GF-D8 (cell line): ENCODE data around the gene CSAG3.
"Not testable (repeated sequence)": the region's sequence is repeated elsewhere in the genome, so short reads cannot be mapped to it uniquely, and the experiment has no call there.

ENCODE experiments used
- DNase-seq: peaks from one replicate; lab custom pipeline; 2025; lab: John Stamatoyannopoulos, UW

The CSAG3 gene

DNA sequence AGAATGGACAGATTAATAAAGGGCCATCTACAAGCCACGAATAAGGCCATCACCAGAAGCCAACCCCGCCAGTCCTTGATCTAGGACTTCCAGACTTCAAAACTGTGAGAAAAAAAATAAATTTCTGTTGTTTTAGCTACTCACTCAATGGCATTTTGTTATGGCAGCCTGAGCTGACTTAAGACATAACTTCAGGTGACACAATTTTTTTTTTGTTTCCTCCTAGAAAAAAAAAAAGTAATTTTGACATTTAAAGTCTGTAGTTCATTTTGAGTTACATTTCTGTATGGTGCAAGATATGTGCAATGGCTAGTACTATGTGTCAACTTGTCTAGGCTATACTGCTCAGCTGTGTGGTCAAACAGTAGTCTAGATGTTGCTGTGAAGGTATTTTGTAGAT lies at the start of gene CSAG3:
Gene CSAG3 (plus strand): TSS at position 301 of the 400 bp plus-strand sequence.
- not testable (repeated sequence) for DNase-seq

DNA sequence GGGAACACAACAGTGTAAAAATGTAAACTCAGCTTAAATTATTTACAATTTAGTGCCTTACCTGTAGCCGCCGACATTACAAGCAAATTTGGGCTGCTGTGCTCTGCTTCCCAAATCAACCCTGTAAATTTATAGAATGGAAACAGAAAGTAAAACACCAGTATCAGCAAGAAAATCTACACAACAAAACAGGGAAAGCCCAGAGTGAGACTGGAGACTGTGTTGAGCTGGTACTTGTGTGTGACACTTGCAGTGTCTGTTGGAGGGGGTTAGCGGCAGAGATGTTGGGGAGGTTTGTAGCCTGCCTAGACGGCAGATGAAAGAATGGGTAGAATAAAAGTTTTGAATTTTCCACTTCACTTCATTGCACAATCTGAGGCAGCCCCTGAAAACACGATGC lies 45.8 kb upstream of the CSAG3 start:
- not testable (repeated sequence) for DNase-seq

DNA sequence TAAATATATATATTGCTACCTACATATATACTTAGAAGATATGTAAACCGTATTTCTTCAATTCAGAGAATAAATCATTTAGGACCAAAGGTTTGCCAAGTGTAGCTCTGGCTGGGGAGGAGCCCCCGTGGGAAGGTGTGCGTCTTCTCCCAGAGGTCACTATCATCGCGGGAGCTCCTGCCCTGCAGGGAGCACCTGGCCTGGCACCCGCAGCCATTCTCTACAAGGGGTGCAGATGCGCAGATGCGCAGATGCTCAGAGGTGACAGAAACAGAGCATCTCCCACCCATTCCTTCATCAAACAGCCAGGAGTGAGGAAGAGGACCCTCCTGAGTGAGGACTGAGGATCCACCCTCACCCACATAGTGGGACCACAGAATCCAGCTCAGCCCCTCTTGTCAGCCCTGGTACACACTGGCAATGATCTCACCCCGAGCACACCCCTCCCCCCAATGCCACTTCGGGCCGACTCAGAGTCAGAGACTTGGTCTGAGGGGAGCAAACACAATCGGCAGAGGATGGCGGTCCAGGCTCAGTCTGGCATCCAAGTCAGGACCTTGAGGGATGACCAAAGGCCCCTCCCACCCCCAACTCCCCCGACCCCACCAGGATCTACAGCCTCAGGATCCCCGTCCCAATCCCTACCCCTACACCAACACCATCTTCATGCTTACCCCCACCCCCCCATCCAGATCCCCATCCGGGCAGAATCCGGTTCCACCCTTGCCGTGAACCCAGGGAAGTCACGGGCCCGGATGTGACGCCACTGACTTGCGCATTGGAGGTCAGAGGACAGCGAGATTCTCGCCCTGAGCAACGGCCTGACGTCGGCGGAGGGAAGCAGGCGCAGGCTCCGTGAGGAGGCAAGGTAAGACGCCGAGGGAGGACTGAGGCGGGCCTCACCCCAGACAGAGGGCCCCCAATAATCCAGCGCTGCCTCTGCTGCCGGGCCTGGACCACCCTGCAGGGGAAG lies 44.9 kb upstream of the CSAG3 start, which contains the start of gene MAGEA2B:
Gene MAGEA2B (plus strand): TSS at position 814 of the 973 bp plus-strand sequence. CDS start 2,479 bp downstream, outside the sequence.
- not testable (repeated sequence) for DNase-seq

DNA sequence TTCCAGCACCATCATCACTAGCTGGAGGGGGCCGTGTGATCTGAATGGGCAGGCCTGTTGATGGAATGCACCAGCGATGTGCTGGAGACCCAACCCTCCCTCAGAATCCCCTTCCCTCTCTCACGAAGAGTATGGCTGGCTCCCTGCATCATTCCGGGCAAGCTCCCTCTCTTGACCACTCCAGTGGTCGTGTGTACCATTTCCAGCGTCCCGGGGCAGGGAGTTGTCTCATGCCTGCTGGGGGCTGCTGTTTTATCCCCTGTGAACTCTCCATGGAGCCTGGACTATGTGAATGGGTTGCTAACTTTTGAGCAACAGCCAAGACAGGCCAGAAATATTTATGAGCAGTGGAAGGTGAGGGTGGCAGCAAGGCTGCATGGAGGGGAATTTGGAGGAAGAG lies 33.6 kb upstream of the CSAG3 start:
- DNase-seq = no peak

DNA sequence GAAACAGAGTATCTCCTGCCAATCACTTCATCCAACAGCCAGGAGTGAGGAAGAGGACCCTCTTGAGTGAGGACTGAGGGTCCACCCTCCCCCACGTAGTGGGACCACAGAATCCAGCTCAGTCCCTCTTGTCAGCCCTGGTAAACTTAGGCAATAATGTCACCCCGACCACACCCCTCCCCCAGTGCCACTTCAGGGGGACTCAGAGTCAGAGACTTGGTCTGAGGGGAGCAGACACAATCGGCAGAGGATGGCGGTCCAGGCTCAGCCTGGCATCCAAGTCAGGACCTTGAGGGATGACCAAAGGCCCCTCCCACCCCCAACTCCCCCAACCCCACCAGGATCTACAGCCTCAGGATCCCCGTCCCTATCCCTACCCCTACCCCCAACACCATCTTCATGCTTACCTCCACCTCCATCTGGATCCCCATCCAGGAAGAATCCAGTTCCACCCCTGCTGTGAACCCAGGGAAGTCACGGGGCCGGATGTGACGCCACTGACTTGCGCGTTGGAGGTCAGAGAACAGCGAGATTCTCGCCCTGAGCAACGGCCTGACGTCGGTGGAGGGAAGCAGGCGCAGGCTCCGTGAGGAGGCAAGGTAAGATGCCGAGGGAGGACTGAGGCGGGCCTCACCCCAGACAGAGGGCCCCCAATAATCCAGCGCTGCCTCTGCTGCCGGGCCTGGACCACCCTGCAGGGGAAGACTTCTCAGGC lies 25.6 kb upstream of the CSAG3 start, which contains the start of the genes CSAG1 and MAGEA12:
Gene CSAG1 (minus strand): TSS at position 461 of the 715 bp plus-strand sequence. CDS start 1,261 bp downstream, outside the sequence.
Gene MAGEA12 (plus strand): TSS at position 497 of the 715 bp plus-strand sequence. CDS start 2,405 bp downstream, outside the sequence.
- DNase-seq = no peak

DNA sequence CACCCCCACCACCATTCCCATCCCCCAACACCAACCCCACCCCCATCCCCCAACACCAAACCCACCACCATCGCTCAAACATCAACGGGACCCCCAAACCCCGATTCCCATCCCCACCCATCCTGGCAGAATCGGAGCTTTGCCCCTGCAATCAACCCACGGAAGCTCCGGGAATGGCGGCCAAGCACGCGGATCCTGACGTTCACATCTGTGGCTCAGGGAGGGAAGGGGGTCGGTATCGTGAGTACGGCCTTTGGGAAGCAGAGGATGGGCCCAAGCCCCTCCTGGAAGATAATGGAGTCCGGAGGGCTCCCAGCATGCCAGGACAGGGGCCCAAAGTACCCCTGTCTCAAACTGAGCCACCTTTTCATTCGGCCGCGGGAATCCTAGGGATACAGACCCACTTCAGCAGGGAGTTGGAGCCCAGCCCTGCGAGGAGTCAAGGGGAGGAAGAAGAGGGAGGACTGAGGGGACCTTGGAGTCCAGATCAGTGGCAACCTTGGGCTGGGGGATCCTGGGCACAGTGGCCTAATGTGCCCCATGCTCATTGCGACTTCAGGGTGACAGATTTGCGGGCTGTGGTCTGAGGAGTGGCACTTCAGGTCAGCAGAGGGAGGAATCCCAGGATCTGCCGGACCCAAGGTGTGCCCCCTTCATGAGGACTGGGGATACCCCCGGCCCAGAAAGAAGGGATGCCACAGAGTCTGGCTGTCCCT lies 24.7 kb upstream of the CSAG3 start:
- not testable (repeated sequence) for DNase-seq

DNA sequence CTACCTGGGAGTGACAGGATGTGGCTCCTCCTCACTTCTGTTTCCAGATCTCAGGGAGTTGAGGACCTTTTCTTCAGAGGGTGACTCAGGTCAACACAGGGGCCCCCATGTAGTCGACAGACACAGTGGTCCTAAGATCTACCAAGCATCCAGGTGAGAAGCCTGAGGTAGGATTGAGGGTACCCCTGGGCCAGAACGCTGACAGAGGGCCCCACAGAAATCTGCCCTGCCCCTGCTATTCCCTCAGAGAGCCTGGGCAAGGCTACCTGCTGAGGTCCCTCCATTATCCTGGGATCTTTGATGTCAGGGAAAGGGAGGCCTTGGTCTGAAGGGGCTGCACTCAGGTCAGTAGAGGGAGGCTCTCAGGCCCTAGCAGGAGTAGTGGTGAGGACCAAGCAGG lies 23.9 kb upstream of the CSAG3 start:
- DNase-seq = no peak

DNA sequence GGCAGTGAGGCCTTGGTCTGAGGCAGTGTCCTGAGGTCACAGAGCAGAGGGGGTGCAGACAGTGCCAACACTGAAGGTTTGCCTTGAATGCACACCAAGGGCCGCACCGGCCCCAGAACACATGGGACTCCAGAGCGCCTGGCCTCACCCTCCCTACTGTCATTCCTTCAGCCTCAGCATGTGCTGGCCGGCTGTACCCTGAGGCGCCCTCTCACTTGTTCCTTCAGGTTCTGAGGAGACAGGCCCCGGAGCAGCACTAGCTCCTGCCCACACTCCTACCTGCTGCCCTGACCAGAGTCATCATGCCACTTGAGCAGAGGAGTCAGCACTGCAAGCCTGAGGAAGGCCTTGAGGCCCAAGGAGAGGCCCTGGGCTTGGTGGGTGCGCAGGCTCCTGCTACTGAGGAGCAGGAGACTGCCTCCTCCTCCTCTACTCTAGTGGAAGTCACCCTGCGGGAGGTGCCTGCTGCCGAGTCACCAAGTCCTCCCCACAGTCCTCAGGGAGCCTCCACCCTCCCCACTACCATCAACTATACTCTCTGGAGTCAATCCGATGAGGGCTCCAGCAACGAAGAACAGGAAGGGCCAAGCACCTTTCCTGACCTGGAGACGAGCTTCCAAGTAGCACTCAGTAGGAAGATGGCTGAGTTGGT lies 23.0 kb upstream of the CSAG3 start:
- no peak for DNase-seq

DNA sequence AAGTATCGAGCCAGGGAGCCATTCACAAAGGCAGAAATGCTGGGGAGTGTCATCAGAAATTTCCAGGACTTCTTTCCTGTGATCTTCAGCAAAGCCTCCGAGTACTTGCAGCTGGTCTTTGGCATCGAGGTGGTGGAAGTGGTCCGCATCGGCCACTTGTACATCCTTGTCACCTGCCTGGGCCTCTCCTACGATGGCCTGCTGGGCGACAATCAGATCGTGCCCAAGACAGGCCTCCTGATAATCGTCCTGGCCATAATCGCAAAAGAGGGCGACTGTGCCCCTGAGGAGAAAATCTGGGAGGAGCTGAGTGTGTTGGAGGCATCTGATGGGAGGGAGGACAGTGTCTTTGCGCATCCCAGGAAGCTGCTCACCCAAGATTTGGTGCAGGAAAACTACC lies 22.5 kb upstream of the CSAG3 start:
- not testable (repeated sequence) for DNase-seq

DNA sequence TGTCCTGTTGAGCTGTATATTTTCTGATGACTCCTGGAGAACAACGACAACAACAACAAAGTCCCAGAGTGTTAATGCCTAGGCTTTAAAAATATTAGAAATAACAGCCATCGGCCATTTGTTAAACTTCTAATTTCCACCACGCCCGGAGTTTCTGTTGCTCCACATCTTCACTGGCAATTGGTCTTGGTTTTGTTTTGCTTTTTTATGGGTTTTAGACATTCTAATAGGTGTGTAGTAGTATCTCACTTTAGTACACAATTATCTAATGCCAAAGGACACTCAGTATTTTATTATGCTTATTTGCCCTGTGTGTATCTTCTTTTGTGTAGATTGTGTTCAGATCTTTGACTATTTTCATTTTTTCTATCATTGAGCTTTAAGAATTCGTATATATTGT lies 20.5 kb upstream of the CSAG3 start:
- DNase-seq = no peak

DNA sequence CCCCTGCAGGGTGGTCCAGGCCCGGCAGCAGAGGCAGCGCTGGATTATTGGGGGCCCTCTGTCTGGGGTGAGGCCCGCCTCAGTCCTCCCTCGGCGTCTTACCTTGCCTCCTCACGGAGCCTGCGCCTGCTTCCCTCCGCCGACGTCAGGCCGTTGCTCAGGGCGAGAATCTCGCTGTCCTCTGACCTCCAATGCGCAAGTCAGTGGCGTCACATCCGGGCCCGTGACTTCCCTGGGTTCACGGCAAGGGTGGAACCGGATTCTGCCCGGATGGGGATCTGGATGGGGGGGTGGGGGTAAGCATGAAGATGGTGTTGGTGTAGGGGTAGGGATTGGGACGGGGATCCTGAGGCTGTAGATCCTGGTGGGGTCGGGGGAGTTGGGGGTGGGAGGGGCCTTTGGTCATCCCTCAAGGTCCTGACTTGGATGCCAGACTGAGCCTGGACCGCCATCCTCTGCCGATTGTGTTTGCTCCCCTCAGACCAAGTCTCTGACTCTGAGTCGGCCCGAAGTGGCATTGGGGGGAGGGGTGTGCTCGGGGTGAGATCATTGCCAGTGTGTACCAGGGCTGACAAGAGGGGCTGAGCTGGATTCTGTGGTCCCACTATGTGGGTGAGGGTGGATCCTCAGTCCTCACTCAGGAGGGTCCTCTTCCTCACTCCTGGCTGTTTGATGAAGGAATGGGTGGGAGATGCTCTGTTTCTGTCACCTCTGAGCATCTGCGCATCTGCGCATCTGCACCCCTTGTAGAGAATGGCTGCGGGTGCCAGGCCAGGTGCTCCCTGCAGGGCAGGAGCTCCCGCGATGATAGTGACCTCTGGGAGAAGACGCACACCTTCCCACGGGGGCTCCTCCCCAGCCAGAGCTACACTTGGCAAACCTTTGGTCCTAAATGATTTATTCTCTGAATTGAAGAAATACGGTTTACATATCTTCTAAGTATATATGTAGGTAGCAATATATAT lies 5.0 kb upstream of the CSAG3 start, which contains the start of gene MAGEA2:
Gene MAGEA2 (minus strand): TSS at position 157 of the 965 bp plus-strand sequence. CDS start 2,479 bp downstream, outside the sequence.
- not testable (repeated sequence) for DNase-seq

DNA sequence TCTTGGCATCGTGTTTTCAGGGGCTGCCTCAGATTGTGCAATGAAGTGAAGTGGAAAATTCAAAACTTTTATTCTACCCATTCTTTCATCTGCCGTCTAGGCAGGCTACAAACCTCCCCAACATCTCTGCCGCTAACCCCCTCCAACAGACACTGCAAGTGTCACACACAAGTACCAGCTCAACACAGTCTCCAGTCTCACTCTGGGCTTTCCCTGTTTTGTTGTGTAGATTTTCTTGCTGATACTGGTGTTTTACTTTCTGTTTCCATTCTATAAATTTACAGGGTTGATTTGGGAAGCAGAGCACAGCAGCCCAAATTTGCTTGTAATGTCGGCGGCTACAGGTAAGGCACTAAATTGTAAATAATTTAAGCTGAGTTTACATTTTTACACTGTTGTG lies 4.1 kb upstream of the CSAG3 start:
- DNase-seq = not testable (repeated sequence)

DNA sequence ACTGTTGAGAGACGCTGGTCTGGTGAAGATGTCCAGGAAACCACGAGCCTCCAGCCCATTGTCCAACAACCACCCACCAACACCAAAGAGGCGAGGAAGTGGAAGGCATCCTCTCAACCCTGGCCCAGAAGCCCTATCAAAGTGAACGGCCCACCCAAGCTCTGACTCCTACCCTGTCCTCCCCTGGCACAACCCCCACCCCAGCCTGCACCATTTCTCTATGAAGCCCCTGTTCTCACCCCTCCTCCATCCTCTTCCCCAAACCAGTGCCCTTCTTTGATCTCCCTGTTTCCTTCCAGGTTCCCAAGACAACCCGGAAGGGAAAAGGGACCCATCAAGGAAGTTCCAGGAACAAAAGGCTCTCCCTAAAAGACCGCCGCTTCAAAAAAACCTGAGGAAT lies 526 bp downstream of the CSAG3 start:
- not testable (repeated sequence) for DNase-seq

DNA sequence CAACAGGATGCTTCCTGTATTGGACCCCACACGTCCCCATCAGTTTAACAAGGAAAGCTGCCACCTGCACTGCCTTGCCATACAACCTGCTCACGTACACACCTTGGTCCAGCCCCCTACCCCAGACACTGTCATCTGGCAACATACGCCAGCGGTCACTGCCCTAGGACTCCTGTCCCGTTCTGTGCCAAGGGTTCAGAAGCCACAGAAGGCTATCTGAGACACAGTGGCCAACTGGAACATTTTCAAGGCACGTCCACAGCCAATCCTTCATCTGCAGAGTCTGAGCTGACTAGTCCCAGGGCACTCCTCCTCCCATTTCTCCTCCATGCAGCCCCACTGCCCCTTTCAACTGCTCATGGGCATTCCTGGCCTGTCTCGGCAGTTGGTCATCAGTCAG lies 2.6 kb downstream of the CSAG3 start:
- not testable (repeated sequence) for DNase-seq

DNA sequence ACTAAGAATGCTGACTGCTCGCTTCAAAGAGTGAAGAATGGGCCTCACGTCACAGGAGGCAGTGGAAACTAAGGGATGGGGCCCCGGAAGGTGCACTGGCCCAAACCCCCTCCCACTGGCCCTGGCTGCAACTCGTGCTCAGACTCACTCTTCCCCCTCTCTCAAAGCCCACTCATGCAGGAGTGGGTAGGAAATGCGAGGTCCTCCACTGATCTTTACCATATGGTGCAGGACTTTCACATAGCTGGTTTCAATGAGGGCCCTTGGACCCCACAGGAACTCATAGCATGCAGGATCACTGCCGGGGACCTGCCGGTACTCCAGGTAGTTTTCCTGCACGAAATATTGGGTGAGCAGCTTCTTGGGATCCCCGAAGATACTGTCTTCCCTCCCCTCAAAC lies 7.5 kb downstream of the CSAG3 start:
- DNase-seq = not testable (repeated sequence)

DNA sequence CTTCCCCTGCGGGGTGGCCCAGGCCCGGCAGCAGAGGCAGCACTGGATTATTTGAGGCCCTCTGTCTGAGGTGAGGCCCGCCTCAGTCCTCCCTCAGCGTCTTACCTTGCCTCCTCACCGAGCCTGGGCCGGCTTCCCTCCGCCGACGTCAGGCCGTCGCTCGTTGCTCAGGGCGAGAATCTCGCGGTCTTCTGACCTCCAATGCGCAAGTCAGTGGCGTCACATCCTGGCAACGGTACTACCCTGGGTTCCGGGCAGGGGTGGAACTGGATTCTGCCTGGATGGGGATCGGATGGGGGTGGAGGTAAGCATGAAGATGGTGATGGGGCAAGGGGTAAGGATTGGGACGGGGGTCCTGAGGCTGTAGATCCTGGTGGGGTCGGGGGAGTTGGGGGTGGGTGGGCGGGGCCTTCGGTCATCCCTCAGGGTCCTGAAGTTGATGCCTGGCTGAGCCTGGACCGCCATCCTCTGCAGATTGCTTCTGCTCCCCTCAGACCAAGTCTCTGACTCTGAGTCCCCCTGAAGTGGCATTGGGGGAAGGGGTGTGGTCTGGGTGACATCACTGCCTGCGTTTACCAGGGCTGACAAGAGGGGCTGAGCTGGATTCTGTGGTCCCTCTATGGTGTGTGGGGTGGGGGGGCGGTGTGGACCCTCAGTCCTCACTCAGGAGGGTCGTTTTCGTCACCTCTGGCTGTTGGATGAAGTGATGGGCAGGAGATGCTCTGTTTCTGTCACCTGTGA lies 10.7 kb downstream of the CSAG3 start, which contains the start of gene MAGEA6:
Gene MAGEA6 (minus strand): TSS at position 141 of the 741 bp plus-strand sequence. CDS start 2,039 bp downstream, outside the sequence.
- DNase-seq = not testable (repeated sequence)

DNA sequence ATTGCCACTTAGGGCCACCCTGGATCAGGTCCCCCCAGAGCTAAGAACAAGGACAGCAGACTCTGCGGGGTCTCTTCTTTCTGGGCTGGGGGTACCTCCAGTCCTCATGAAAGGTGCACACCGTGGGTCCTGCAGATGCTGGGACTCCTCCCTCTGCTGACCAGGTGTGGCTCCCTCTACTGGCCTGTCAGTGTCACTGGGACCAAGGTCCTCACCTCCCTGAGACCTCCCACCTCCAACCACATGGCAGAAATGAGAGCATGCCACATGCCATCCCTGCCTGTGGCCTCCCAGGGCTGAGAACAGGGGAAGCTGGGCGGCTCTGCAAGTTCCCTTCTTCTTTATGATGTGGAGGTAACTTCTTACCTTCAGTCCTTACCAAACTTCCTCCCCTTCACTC lies 28.0 kb downstream of the CSAG3 start:
- not testable (repeated sequence) for DNase-seq

DNA sequence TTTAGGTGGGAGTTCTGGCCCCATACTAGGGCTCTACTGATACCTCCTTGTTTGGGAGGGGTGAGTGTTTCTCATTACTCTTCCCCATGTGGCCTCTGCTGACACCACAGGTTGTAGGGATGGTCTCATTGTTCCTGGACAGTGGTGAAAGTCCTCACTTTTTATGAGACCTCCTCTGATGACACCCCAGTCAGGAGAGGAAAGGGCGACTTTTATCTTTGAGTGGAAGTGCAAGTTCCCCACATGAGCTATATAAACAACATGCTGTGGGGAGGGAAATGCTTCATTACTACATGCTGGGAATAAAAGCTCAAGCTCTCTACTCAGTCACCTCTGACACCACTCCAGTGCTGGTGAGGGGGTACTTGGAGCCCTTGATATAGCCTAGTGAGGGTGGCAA lies 39.9 kb downstream of the CSAG3 start:
- no peak for DNase-seq

DNA sequence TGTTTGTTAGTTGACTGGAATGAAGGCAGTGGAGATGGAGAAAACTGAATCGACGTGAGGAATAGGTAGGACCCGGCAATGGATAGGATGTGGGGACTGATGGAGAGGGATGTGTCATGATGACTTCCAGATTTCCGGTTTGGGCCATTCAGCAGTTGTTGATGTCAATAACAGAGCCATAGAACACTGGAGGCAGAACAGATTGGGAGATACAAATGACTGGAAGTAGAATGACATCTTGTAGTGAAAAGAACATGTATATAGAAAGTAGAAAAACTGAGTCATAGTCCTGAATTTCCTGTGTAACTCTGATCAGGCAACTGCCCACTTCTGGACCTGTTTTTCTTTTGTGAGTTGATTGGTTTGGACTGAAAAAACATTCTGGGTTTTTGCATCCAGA lies 47.0 kb downstream of the CSAG3 start:
- no peak for DNase-seq
